AG04450 (cell line): Measurements from ENCODE around the gene KIF12. TPM values are rescaled to one million over a fixed set of nuclear protein-coding genes. Genes with fewer than 3 reads are reported as not detected.
"Not testable (repeated sequence)": the region's sequence is repeated elsewhere in the genome, so short reads cannot be mapped to it uniquely, and the experiment has no call there.

ENCODE experiments used
- CTCF ChIA-PET: fragments of 300-600, 350-600 bp; formaldehyde crosslinking; extraction: SDS; loops from one replicate; lab custom pipeline; 2022; ENCODE audit warnings: antibody characterized with exemption, inconsistent platforms; lab: Charles Lee
- POLR2A ChIA-PET: fragments of 350-600 bp; formaldehyde crosslinking; extraction: SDS; loops from one replicate; lab custom pipeline; 2021; ENCODE audit warnings: antibody characterized with exemption, inconsistent platforms; lab: Yijun Ruan, JAX
- DNase-seq: peaks from one replicate; pipeline ENCODE4 v3.0.0-alpha.2; 2011; ENCODE audit warnings: low read depth, low spot score
- H3K27ac ChIP-seq: one replicate; pipeline ENCODE4 v1.5.1; 2012; ENCODE audit warnings: low read depth, low read length, control low read depth
- H3K27me3 ChIP-seq: one replicate; pipeline ENCODE4 v1.6.0; 2012; ENCODE audit warnings: low read length; ENCODE audit not compliant: control insufficient read depth, insufficient read depth
- H3K4me3 ChIP-seq: 2 replicates; pipeline ENCODE4 v1.5.1; 2011; ENCODE audit warnings: mild to moderate bottlenecking, low read depth, low read length, control low read depth
- H3K9me3 ChIP-seq: 2 replicates; pipeline ENCODE4 v1.5.1; 2012; ENCODE audit warnings: low read length; ENCODE audit not compliant: control insufficient read depth, insufficient read depth
- CTCF ChIP-seq: IDR thresholded peaks from 2 replicates; pipeline ENCODE4 v1.5.1; 2011; ENCODE audit warnings: low read depth, low read length, control low read depth, inconsistent platforms
- polyA plus RNA-seq: library from polyadenylated mRNA; depleted of rRNA; stranded (reverse); fragments of >200 nt; gene quantifications from 2 replicates; pipeline ENCODE4 v1.2.3, GENCODE V29; 2011

KIF12 gene
- polyA plus RNA-seq, 1 experiment, result not detected

GRCh38 chr9:114130141-114130540, 31.0 kb upstream of the KIF12 start:
- peaks cover 11% of the 10 kb centered on the region for H3K9me3 ChIP-seq
- POLR2A ChIA-PET, result no interaction called here
- TF ChIP-seq CTCF, result no peak
- H3K27me3 ChIP-seq, result peaks cover 63% of the 10 kb centered on the region
- H3K4me3 ChIP-seq, result no peak overlapping the region
- H3K27ac ChIP-seq, result no peak overlapping the region
- DNase-seq, result no peak
- CTCF ChIA-PET, result no interaction called here

GRCh38 chr9:114128759-114129158, 29.7 kb upstream of the KIF12 start:
- DNase-seq, POLR2A ChIA-PET, H3K4me3 ChIP-seq, H3K27ac ChIP-seq: not testable (repeated sequence)
- Histone ChIP-seq H3K9me3 (peaks cover 11% of the 10 kb centered on the region), H3K27me3 (peaks cover 62% of the 10 kb centered on the region)
- CTCF ChIA-PET, result interaction anchor here (1.4 kb wide), 1 partner anchor 21 kb away, joined by 3 read pairs; no protein-coding TSS in a partner anchor

- CTCF ChIA-PET, result interaction anchor here (1.0 kb wide), 1 partner anchor 18 kb away, joined by 3 read pairs; no protein-coding TSS in a partner anchor
- H3K9me3 ChIP-seq, result peaks cover 14% of the 10 kb centered on the region
- peaks cover 55% of the 10 kb centered on the region for H3K27me3 ChIP-seq
- no peak overlapping the region for H3K27ac ChIP-seq
- POLR2A ChIA-PET, result no interaction called here
- TF ChIP-seq CTCF, result no peak
- no peak for DNase-seq
- no peak overlapping the region for H3K4me3 ChIP-seq
Observed at GRCh38 chr9:114126247-114127060, 27.4 kb upstream of the KIF12 start.

- no peak for DNase-seq
- ChIA-PET POLR2A (no interaction called here), CTCF (interaction anchor here (0.7 kb wide), 1 partner anchor 166 kb away, joined by 3 read pairs; no protein-coding TSS in a partner anchor)
- H3K9me3 ChIP-seq, result peaks cover 14% of the 10 kb centered on the region
- no peak overlapping the region for H3K27ac ChIP-seq
- no peak overlapping the region for H3K4me3 ChIP-seq
- peaks cover 54% of the 10 kb centered on the region for H3K27me3 ChIP-seq
- TF ChIP-seq CTCF, result no peak
Observed at GRCh38 chr9:114125476-114126013, 26.5 kb upstream of the KIF12 start.

- DNase-seq, result no peak
- peaks cover 14% of the 10 kb centered on the region for H3K9me3 ChIP-seq
- ChIA-PET POLR2A (no interaction called here), CTCF (interaction anchor here (0.7 kb wide), 1 partner anchor 167 kb away, joined by 3 read pairs; no protein-coding TSS in a partner anchor)
- no peak for TF ChIP-seq CTCF
- H3K27me3 ChIP-seq, result peaks cover 53% of the 10 kb centered on the region
- H3K27ac ChIP-seq, result no peak overlapping the region
- H3K4me3 ChIP-seq, result no peak overlapping the region
Observed at GRCh38 chr9:114124666-114125475, 25.8 kb upstream of the KIF12 start.
